GM19324 (cell line): ENCODE results near the gene ZNF407.

ENCODE experiments used
- ATAC-seq: cut with Tn5 transposase; IDR thresholded peaks from one replicate; pipeline ENCODE4 v1.9.1; 2021; ENCODE audit warnings: mild to moderate bottlenecking, moderate library complexity; ENCODE audit not compliant: unreplicated experiment, low FRiP score

The ZNF407 gene

GRCh38 chr18:74661691-74662090 is 64.0 kb downstream of the ZNF407 start:
- ATAC-seq, result no peak

- no peak for ATAC-seq
These were observed 65.0 kb downstream of the ZNF407 start for GRCh38 chr18:74662622-74663021.

GRCh38 chr18:74665346-74665745 is 67.7 kb downstream of the ZNF407 start:
- ATAC-seq, result no peak

GRCh38 chr18:74665905-74666304 is 68.2 kb downstream of the ZNF407 start:
- no peak for ATAC-seq

- ATAC-seq, result no peak
These were observed 71.6 kb downstream of the ZNF407 start for GRCh38 chr18:74669136-74669798.

GRCh38 chr18:74672371-74672770 is 74.7 kb downstream of the ZNF407 start:
- no peak for ATAC-seq

GRCh38 chr18:74674487-74674886 is 76.8 kb downstream of the ZNF407 start:
- no peak for ATAC-seq

- ATAC-seq, result no peak
These were observed 81.5 kb downstream of the ZNF407 start for GRCh38 chr18:74679006-74679678.

GRCh38 chr18:74679679-74680076 is 82.0 kb downstream of the ZNF407 start:
- ATAC-seq, result no peak

GRCh38 chr18:74682141-74682990 is 84.7 kb downstream of the ZNF407 start:
- no peak for ATAC-seq

- ATAC-seq, result no peak
These were observed 85.3 kb downstream of the ZNF407 start for GRCh38 chr18:74682991-74683297.

- no peak for ATAC-seq
These were observed 85.9 kb downstream of the ZNF407 start for GRCh38 chr18:74683573-74683972.

- no peak for ATAC-seq
These were observed 91.6 kb downstream of the ZNF407 start for GRCh38 chr18:74689251-74689650.

GRCh38 chr18:74692367-74693013 is 94.8 kb downstream of the ZNF407 start:
- ATAC-seq, result no peak

- ATAC-seq, result no peak
These were observed 96.8 kb downstream of the ZNF407 start for GRCh38 chr18:74694436-74694835.

- ATAC-seq, result no peak
These were observed 97.5 kb downstream of the ZNF407 start for GRCh38 chr18:74695170-74695569.

GRCh38 chr18:74698881-74699280 is 101.2 kb downstream of the ZNF407 start:
- no peak for ATAC-seq

GRCh38 chr18:74699455-74699854 is 101.8 kb downstream of the ZNF407 start:
- no peak for ATAC-seq

GRCh38 chr18:74702950-74703349 is 105.3 kb downstream of the ZNF407 start:
- ATAC-seq, result no peak

GRCh38 chr18:74708169-74708568 is 110.5 kb downstream of the ZNF407 start:
- no peak for ATAC-seq

- ATAC-seq, result no peak
These were observed 111.8 kb downstream of the ZNF407 start for GRCh38 chr18:74709452-74709851.
